ENCODE results near the gene C9. TPM values are rescaled to one million over a fixed set of nuclear protein-coding genes. Genes with fewer than 3 reads are reported as not detected.
"Not testable (repeated sequence)": the region's sequence is repeated elsewhere in the genome, so short reads cannot be mapped to it uniquely, and the experiment has no call there.

Gene C9
- total RNA-seq, 4 donors from 2014 or later: not detected

DNA sequence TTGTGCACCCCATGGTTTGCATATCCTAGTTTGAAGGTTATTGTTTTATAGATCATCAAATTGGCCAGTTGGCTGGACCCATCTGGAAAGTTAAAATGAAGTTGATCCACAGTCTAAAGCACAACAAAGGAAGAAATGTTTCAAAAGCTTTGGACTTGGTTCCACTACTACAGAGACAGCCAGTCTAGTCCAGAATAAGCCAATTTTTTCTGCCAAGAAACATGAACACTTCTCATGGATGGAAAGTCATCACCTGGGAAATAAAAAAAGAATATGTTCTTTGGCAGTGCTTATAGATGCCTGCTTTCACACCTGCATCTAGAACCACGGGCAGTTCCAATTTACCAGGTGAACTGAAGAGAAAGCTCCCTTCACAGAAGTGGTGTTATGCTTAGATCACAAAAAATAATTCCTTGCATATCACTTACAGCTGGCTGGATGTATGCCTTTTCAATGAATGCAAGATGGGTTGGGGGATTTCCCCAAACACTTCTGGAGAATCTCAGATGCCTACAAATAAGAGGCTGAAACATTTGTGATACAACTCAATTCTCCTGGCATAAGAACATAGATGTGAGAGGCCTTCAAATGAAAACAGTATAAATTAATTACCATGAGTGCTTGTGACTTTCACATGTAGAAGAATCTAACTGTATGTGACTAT, 26.9 kb downstream of the C9 start:
- no peak overlapping the region for H3K27ac ChIP-seq
- intact Hi-C loops (cut with DNase I): no loop called here

DNA sequence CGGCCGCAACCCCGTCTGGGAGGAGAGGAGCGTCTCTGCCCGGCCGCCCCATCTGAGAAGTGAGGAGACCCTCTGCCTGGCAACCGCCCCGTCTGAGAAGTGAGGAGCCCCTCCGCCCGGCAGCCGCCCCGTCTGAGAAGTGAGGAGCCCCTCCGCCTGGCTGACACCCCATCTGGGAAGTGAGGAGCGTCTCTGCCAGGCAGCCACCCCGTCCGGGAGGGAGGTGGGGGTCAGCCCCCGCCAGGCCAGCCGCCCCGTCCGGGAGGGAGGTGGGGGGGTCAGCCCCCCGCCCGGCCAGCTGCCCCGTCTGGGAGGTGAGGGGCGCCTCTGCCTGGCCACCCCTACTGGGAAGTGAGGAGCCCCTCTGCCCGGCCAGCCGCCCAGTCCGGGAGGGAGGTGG, 30.0 kb downstream of the C9 start:
- H3K27ac ChIP-seq; H3K36me3 ChIP-seq; H3K9me3 ChIP-seq; H3K4me1 ChIP-seq; DNase-seq; intact Hi-C loops (cut with DNase I); H3K27me3 ChIP-seq; H3K4me3 ChIP-seq (replicated peaks in 1 of 3): not testable (repeated sequence)
- WGBS, 2 donors: 89% methylated on average over 11 of the region's 27 CpGs; no CpG with 5 or more reads in 1 of the 2 donors

More for the DNA sequence above, 26.9 kb downstream of the C9 start:
- no peak overlapping the region for H3K4me3 ChIP-seq (replicated peaks in 1 of 3)
- no peak for DNase-seq
- whole genome bisulfite sequencing, 2 donors: 68 to 69% methylated on average over 1 of the region's 1 CpG
- no peaks in the 10 kb centered on the region for H3K9me3 ChIP-seq
- H3K27me3 ChIP-seq: no peaks in the 10 kb centered on the region
- H3K4me1 ChIP-seq: no peaks in the 10 kb centered on the region
- H3K36me3 ChIP-seq: no peaks in the 10 kb centered on the region
- TF ChIP-seq POLR2A (IDR thresholded peaks at IDR 0.05): no peak
- TF ChIP-seq, protein P1, sequence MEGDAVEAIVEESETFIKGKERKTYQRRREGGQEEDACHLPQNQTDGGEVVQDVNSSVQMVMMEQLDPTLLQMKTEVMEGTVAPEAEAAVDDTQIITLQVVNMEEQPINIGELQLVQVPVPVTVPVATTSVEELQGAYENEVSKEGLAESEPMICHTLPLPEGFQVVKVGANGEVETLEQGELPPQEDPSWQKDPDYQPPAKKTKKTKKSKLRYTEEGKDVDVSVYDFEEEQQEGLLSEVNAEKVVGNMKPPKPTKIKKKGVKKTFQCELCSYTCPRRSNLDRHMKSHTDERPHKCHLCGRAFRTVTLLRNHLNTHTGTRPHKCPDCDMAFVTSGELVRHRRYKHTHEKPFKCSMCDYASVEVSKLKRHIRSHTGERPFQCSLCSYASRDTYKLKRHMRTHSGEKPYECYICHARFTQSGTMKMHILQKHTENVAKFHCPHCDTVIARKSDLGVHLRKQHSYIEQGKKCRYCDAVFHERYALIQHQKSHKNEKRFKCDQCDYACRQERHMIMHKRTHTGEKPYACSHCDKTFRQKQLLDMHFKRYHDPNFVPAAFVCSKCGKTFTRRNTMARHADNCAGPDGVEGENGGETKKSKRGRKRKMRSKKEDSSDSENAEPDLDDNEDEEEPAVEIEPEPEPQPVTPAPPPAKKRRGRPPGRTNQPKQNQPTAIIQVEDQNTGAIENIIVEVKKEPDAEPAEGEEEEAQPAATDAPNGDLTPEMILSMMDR (IDR thresholded peaks at IDR 0.05): no peak

DNA sequence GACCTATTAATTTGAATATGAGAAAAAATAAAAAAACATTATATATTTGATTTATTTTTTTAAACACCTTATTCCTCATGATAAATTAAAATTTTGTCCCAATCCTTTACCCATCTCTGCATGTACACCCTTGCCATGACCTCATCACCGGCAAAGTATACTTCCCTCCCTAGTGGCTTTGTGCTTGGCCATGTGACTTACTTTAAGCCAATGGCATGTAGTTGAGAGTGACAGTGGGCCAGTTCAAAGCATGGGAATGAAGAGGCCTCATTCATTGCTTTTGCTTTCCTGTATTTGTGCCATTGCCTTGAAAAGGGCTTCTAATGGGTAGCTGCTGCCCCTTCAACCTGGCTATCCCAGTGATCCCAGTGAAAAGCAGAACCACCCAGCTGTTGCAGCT, 31.2 kb downstream of the C9 start:
- Histone ChIP-seq H3K4me3 (replicated peaks in 1 of 3) (no peak overlapping the region), H3K27ac (no peak overlapping the region), H3K27me3 (no peaks in the 10 kb centered on the region), H3K9me3 (no peaks in the 10 kb centered on the region), H3K36me3 (no peaks in the 10 kb centered on the region), H3K4me1 (no peaks in the 10 kb centered on the region)
- DNase-seq: no peak
- TF ChIP-seq POLR2A (IDR thresholded peaks at IDR 0.05): no peak
- TF ChIP-seq, protein P1 (IDR thresholded peaks at IDR 0.05): no peak
- WGBS, 2 donors: 92% methylated on average over 1 of the region's 1 CpG
- intact Hi-C loops (cut with DNase I): no loop called here

DNA sequence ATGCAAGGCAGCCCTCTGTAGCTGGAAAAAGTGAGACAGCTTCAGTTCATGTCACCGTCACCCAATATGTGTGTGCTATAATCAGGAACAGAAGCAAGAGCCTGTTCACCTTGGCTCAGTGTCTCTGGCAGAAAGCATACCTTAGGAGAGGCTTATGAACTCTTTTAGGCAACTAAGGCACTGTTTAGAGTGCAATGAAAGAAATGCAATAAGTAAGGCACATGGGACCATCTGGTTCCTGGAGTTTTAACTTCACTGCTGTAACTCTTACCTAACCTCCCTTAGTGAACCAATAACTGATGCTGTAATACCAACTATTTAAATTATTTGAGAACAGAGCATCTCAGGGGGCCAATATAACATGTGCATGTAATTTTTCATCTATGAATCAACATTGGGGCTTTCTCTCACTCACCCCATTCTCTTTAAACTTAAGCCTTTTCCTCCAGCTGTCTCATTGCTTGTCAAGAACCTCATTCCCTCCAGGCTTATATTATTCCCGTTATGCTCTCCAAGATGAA, 32.4 kb downstream of the C9 start:
- Histone ChIP-seq H3K4me3 (replicated peaks in 1 of 3) (no peak overlapping the region), H3K4me1 (no peaks in the 10 kb centered on the region), H3K27ac (no peak overlapping the region), H3K36me3 (no peaks in the 10 kb centered on the region), H3K9me3 (no peaks in the 10 kb centered on the region), H3K27me3 (no peaks in the 10 kb centered on the region)
- no peak for TF ChIP-seq POLR2A (IDR thresholded peaks at IDR 0.05)
- TF ChIP-seq, protein P1 (IDR thresholded peaks at IDR 0.05): no peak
- DNase-seq: no peak
- intact Hi-C loops (cut with DNase I): no loop called here
- 85 to 94% methylated on average over 2 of the region's 2 CpGs for WGBS, 2 donors

DNA sequence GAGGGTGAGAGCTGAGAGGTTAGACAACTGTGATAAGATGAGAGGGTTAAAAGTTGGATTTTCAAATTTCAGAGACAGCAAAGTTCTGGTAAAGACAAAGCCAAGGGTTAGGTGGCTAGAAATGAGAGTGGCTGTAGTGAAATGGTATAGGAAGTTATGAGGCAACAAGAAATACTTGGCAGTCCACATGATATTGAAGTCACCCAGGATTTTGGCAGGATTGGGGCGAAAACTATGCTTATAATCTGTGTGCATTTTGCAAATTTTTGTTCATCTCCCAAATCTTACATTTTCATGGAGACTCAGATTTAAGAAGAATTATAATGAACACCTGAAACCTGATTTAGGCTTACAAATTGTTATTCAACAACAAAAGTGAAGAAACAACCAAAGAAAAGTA, 35.6 kb downstream of the C9 start:
- Histone ChIP-seq H3K4me1 (no peaks in the 10 kb centered on the region), H3K36me3 (no peaks in the 10 kb centered on the region), H3K4me3 (replicated peaks in 1 of 3) (no peak overlapping the region), H3K27ac (no peak overlapping the region), H3K9me3 (no peaks in the 10 kb centered on the region), H3K27me3 (no peaks in the 10 kb centered on the region)
- 92 to 93% methylated on average over 1 of the region's 1 CpG for WGBS, 2 donors
- TF ChIP-seq, protein P1 (IDR thresholded peaks at IDR 0.05): no peak
- no peak for TF ChIP-seq POLR2A (IDR thresholded peaks at IDR 0.05)
- intact Hi-C loops (cut with DNase I): no loop called here
- no peak for DNase-seq
